Peyer's patch (tissue), 4 donors: ENCODE measurements around the gene LHX1.

Source experiments
- CTCF ChIP-seq, 6 experiments: fragments of 450-650 bp in 4 of 6; fragments of 200-600 bp in 2 of 6; sonication (generic) in 1 of 6; IDR thresholded peaks; one replicate each; pipeline ENCODE4 v1.5.1; 2017 to 2019; ENCODE audit warnings: antibody characterized with exemption in 6 of 6, mild to moderate bottlenecking in 3 of 6, moderate library complexity in 1 of 6
- POLR2A ChIP-seq, 2 donors: fragments of 450-650 bp; IDR thresholded peaks; one replicate each; pipeline ENCODE4 v1.5.1; 2017; ENCODE audit warnings: antibody characterized with exemption in 2 of 2, mild to moderate bottlenecking in 2 of 2, moderate library complexity in 2 of 2

DNA sequence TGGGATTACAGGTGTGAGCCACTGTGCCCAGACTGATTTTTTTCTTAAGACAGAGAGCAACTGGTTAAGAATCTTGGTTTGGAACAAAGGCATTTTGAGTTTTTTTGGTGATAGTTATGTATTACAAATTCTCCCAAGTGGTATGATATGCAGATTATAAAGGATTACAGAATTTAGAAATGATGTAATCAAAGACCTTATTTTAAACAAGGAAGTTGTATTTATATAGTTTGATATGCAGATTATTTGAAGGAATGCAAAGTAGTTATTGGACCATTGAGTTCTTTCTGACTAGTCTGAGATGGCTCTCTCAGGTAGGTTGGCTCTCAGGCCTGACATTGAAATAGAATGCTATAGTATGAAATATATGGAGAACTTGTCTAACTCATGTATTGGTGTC lies 46.3 kb downstream of the LHX1 start:
- TF ChIP-seq CTCF (IDR thresholded peaks at IDR 0.05) (no peak), POLR2A (IDR thresholded peaks at IDR 0.05) (no peak)
